Inflammatory macrophage treated with lipopolysaccharide for 4 hours (primary cell): ENCODE data around the gene CAPS.

Source experiments
- DNase-seq: peaks from one replicate; pipeline ENCODE4 v3.0.0-alpha.2; 2020

Gene CAPS

DNA sequence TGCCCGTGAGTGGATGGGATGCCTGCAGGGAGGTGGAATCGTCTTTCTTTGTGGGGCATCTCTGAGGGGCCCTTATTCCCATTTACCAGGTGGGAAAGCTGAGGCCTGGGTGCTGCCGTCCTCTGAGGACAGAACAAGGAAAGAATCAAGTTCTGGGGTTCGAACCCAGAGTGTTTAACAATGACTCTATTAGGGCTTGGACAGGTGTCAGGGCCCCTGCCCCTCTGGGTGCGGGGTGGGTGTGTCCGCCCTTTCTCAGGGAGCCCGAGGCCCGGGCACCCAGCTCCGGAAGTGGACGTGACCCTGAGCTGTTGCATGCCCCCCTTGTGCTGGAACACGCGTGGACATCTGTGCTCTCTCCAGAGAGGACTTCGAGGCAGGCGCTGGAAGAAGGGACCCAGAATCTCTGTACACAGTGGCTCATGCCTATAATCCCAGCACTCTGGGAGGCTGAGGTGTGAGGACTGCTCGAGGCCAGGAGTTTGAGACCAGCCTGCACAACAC is 21.2 kb upstream of the CAPS start:
- DNase-seq: no peak

DNA sequence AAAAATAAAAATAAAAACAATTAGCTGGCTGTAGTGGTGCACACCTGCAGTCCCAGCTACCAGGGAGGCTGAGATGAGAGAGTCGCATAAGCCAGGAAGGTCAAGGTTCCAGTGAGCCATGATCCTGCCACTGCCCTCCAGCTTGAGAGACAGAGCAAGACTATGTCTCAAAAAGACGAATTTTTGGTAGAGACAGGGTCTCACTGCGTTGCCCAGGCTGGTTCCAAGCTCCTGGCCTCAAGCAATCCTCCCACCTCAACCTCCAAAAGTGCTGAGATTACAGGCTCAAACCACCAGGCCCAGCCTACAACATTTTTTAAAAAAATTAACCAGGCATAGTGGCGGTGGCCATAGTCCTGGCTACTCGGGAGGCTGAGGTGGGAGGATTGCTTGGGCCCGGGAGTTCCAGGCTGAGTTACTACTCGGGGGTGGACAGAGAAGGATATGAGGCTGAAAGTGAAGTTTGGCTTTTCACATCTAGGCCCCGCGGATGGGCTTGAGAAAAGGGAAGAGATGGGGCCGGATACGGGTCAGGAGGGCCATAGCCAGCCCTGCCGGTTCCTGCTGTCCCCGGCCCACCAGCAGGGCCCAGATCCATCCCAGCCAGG is 20.7 kb upstream of the CAPS start:
- DNase-seq: no peak

DNA sequence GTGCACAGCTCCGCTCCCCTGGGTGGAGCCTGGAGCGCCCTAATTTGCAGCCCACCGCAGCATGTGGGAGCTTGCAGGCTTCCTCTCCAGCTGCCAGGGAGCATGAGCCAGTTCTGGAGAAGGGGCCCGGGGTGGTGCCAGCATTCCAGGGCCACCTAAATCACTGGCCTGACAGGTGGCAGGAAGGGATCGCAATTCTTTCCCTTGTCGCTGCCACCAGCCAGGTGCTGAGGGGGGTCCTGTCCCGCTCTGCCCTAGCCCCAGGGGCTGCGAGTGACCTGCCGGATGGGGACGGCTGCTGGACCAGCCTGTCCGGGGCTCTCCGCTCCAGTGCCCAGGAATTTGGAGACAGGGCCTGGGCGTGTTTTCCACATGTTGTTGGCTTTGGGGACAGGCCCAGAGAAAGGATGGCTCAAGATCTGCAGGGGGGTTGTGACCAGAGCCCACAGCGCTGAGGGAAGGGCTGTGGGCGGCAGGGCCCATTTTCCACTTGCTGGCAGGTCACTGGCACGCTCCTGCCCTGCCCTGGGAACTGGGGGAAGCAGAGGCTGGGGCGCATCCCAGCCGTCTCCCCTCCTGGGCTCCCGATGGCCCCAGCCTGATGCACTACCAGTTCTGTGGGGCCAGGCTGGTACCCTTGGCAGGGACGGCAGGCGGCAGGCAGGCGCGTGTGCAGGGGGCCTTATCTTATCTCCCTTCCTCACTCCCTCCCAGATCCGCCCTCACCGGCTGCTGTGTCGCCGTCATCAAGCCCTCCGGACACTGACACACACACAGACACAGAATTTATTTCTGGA is 19.9 kb upstream of the CAPS start:
- no peak for DNase-seq

DNA sequence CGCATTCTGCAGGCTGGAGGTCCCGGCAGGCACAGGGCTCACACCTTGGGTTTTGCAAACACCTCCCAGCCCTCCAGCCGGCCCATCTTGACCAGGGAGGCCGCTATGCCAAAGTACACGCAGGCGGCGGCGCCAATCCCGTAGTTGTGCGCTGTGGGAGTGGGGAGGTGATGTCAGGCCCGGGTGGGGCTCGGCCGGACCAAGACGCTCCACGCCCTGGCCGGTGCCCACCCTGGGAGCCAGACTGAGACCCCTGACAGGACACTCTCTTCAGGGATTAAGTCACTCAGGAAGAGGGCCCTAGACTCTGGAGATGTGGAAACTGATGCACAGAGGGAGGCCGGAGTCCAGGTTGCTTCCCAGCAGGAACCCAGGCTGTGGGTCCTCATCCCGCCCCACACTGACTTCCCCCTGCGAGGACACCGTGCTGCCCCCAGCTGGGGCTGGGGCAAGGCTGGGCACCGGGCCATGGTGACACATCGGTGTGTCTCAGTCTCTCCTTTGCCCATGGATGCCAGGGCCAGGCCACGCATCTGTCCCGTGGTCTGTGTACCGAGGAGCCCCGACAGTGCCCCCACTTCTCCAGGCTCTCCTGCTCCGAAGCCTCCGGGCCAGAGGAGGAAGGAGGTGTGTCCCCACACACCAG is 19.2 kb upstream of the CAPS start:
- no peak for DNase-seq

DNA sequence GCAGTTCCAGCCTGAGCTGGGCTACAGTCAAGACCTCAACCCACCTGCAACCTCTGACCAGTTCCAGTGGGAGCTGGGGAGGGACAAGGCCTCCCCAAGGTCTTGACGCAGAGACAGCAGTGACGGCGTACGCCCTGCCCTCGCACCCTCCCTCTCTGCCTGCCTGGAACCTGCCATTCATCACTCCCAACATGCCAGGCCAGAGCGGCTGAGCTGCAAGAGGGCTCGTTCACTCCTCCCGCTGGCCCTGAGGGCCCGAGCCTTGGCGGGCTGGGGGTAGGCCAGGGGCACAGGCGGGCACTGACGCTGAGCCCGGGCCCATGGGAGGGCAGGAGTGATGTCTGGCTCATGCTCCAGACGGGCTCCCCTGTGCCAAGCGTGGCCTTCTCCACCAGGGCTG is 18.6 kb upstream of the CAPS start:
- no peak for DNase-seq

DNA sequence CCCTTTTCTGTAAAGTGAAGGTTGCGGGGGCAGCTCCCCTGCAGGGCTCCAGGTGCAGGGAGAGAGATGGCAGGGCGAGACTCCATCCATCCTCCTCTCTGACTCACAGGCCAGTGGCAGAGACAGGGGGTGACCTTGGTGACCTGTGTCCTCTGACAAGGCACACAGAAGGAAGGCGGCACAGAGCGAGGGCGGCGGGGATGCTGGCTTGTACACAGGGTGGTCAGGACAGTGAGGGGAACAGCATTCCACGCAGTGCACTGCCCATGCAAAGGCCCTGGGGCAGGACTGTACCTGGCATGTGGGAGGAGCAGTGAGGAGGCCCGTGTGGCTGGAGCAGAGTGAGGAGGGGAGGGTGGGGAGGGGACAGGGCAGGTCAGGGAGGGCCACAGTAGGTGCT is 18.2 kb upstream of the CAPS start:
- DNase-seq: no peak

DNA sequence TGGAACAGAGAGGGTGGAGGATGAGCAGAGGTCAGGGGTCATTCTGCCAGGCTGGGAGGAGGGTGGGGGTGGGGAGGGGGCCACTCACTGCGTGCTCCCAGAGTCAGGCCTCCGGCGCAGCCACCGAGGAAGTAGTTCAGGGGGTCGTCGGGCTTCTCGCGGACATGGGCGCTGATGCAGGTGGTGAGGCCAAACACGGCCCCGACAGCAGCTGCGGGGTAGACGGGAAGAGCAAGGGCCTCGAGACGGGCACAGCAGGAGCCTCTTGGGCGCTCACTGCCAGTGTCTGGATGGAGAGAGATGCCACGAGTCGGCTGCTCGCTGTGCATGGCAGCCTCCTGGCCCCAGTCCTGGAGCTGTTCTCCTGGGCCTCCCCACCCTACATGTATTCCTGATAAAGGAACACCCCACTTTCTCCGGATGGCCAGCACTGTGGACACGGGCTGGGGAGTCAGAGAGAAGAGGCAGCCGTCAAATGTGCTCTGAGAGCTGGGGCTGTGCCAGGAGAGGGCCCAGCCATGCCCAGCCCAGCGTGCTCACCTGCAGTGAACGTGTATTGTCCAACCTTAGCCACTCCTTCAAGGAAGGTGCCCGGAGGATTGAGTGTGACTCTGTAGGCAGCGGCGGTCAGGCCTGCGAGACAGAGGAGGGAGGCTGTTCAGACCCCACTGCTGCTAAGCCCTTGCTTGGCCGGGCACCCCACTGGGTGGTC is 17.5 kb upstream of the CAPS start:
- no peak for DNase-seq

DNA sequence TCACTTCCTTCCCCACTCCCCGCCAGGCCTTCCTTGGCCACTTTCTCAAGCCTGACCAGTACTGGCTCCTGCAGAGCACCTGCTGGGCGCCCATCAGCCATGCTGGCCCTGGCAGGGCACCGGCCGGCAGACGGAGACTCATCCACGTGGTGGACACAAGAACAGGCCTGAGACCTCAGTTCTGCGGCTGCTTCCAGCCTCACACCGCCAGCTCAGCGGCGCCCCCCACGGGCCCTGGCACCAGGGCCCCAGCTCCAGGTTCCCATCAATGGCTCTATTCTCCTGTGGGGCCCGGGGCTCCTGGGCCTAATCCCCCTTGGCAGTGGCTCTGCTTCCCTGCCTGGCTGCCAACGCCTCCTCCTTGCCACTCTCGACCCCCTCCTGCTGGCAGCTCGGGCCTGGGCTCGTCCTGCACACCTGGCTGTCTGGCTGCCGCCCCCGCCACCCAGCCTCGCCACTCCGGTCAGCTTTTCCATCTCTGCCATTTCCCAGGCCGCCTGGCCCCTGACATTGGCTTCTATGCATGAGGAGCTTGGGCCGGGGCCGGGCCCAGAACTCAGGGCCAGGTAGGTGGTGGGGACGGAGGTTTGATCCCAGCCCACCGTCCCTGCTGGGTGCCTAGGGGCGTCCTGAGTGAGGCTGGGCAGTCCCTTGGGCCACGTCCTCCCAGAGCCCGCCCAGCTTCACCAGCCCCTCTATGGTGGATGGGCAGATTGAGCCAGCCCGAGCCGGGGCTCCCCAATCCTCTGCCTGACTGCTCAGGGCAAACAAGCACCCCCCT is 16.7 kb upstream of the CAPS start:
- DNase-seq: no peak

DNA sequence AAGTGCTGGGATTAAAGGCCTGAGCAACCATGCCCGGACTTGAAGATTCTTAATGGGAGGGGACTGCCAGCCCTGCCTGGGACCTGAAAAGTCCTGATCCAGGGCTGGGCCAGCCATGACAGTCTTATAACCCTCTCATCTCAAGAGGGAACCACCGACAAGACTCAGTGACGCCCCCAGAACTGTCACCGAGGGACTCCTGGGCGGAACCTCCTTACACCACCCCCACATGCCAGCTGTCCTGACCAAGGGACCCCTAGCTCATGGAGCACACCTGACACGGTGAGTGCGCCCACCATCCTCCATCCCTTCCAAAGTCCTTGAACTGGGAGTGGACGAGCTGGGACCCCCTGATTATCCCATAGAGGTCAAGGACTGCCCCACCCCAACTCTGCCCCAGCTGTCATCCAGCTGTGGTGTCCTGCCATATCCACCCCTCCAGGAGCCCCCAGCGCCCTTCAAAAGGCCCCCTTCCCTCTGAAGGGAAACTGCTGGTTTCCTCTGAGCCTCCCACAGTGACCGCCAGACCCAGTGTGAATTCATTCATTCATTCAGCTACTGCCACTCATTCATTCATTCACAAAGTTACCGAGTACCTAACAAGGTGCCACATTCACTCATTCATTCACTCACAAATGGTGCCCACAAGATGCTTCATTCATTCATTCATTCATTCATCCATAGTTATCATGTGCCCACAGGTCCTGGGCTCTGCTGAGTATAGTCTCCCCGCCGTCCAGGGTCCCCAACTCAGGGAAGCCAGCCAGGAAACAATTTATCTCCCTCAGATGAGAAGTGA is 14.1 kb upstream of the CAPS start:
- no peak for DNase-seq

DNA sequence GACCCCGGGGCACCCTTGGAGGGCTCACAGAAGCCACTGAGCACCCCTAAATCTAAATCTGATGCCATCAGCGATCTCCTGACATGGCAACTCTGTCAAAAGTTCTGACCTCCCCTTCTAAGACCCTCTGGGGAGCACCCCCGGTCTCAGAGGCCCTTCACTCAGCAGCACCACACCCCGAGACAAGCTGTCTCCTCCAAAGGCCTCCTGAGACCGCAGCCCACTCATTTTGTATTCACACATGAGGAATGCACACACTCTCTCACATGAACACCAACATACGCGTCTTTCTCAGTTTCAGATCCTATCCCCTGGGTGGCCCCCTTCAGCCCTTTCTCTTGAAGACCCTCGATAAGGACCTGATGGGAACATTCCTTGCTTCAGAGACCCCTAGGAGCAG is 13.1 kb upstream of the CAPS start:
- no peak for DNase-seq

DNA sequence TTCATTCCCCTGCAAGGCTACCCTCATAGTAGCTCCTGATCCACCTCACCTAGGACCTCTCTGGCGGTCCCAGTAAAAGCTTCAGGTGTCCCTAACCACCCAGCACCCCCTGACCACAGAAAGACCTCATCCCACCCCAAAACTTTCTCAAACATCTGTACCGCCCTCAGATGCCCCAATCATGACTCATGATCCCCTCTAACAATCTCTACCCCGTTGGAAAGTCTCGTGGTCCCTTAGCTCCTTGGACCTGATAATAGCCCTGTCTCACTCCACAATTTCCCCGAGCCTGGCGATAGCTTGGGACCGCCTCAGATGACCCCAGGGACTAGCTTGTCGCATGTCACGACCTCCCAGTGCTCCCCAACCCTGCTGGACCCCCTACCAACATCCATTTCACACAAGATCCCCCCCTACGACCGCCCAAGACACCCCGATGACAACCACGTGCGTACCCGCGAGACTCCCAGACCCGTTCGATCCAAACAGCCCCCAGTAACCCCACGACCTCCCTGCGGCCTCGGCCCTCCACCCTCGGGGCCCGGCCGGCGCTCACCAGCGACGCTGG is 10.9 kb upstream of the CAPS start:
- DNase-seq: peak; percentile 29

DNA sequence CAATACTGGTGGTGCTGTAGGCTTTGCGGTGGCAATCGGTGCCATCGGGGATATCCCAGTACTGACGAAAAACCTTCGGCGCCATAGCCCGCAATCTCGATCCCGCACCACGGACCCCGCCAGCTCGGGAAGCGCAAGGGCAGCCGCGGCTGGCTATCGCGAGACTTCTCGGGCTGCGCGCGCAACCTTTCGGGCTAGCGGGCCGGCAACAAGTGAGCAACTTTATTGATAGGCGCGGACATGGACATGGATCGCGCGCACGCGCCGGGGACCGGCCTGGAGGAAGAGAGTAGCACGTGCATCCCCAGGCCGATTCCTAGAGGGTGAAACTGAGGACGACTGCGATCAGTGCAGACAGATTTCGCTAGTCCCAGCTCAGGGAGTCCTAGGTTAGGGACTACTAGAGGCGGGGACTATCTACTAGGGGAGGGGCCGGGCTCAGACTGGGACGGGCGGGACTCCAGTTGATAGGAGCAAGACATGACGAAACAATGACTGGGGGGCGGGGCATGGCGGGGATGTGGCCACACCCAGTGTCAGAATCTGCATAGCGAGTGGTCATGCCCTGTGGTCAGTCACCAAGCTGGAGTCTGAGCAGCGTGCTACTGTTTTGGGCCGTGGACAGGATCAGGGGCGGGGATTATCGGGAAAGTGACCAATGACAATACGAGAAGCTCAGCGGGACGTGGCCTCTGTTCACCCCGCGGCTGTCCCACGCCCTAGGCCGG is 10.3 kb upstream of the CAPS start, which contains the start of gene NDUFA11:
Gene NDUFA11, minus strand, starts transcription at position 167 of the 728 bp plus-strand sequence. Its CDS starts 82 bp downstream, at position 85.
- DNase-seq: peak; percentile 97

DNA sequence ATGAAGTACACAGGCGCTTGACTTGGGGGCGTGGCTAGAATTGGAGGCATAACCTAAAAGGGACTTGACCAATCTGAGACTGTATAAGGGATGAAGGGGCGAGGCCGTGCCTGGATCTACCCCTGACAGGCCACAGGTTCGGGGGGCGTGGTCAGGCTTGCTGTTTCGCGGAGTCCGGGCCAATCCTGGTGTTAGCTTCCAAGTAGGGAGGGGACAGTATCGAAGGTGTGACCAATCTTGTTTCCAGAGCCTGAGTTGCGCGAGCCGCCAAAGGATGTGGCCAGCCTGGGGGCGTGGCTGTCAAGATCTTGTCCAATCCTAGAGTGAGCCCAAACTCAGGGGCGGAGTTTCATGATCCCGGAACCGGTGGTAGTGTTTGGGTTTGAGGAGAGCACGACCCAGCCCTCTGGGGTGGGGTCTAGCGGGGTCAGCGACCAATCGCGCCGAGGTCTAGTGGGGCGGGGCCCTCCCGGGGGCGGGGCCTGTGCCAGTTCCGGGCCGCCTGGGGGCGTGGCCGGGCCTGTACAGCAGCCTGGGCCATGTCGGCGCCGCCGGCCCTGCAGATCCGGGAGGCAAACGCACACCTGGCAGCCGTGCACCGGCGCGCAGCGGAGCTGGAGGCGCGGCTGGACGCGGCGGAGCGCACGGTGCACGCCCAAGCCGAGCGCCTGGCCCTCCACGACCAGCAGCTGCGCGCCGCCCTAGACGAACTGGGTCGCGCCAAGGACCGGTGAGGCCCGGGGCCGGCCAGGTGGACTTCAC is 9.5 kb upstream of the CAPS start, which contains the start of gene VMAC:
Gene VMAC, plus strand, starts transcription at position 521 of the 762 bp plus-strand sequence. Its CDS starts 19 bp downstream, at position 540.
- DNase-seq: peak; percentile 100

DNA sequence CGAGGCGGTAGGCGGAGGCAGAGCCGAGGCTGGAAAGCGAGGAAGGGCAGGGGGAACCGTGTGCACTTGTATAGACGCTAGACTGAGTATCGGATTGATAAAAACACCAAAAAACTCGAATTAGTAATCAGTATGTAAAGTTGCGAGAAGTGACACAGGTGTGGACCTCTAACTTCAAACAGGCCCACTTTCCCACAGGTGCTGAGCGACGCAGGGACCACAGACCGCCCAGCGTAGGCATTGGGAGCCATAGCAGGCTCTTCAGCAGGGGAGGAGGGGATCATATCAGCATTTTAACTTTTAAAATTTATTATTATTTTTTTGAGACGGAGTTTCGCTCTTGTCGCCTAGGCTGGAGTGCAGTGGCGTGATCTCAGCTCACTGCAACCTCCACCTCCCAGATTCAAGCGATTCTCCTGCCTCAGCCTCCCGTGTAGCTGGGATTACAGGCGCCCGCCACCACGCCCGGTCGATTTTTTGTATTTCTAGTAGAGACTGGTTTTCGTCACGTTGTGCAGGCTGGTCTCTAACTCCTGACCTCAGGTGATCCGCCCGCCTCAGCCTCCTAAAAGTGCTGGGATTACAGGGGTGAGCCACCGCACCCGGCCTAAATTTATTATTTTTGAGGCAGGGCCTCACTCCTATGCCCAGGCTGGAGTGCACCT is 8.8 kb upstream of the CAPS start:
- DNase-seq: no peak

DNA sequence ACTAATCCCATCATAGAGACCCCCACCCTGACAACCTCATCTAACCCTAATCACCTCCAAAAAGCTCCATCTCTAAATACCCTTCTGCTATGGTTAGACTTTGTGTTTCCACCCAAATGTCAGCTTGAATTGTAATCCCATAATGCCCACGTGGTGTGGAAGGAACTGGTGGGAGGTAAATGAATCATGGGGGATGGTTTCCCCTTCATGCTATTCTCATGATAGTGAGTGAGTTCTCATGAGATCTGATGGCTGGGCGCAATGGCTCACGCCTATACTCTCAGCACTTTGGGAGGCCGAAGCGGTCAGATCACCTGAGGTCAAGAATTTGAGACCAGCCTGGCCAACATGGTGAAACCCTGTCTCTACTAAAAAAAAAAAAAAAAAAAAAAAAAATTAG is 6.8 kb upstream of the CAPS start:
- DNase-seq: peak; percentile 87

DNA sequence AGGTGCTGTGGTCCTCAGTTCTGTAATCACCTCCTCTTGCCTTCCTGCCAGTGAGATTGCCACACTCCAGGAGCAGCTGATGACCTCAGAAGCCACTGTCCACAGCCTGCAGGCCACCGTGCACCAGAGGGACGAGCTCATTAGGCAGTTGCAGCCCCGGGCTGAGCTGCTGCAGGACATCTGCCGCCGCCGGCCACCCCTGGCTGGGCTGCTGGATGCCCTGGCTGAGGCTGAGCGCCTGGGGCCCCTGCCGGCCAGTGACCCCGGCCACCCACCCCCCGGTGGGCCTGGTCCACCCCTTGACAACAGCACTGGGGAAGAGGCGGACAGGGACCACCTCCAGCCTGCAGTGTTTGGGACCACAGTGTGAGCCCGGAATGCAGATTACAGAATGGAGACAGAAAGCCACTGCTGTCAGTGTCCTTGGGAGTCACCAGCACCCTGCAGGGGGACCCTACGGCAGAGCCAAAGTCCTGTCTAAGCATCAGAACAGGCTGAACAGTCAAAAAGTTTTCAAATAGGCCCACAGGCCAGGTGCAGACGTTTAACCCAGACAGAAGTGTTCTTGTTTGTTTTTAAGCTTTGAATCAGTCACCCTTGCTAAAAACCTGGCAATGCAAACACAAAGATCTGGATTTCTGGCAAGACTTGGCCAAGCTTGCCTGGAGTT is 5.1 kb upstream of the CAPS start:
- peak; percentile 31 for DNase-seq

DNA sequence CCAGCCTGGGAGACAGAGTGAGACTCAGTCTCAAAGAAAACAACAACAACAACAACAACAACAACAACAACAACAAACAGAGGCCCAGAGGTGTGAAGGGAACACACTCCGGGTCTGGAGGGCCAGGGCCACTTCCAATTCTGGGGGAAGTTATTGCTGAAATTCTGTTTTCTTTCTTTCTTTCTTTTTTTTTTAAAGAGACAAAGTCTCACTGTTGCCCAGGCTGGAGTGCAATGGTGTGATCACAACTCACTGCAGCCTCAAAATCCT is 3.5 kb upstream of the CAPS start:
- DNase-seq: no peak

DNA sequence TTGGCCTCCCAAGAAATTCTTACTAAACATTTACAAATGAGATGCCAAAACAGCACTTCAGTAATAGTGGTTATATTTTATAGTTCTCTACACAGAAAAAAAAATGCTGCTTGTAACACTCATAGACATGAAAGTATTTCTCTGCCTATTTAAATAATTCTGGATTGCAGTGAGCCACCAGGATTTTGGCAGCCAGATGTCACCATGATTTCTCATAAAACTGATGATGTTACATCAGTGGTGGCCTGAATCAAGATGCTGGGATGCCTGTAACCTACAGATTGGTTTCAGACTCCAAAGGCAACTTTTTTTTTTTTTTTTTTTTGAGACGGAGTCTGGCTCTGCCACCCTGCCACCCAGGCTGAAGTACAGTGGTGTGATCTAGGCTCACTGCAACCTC is 2.7 kb upstream of the CAPS start:
- no peak for DNase-seq

DNA sequence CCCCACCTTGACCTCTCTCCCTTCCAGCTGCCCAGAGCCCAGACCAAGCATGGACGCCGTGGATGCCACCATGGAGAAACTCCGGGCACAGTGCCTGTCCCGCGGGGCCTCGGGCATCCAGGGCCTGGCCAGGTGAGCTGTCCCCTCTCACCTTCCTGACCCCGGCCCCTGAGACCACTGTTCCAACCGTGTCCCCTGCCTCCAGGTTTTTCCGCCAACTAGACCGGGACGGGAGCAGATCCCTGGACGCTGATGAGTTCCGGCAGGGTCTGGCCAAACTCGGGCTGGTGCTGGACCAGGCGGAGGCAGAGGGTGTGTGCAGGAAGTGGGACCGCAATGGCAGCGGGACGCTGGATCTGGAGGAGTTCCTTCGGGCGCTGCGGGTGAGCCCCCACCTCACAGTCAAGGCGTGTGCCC is 312 bp downstream of the CAPS start:
- no peak for DNase-seq
